Measurements from ENCODE around the gene TNS1.

- TF ChIP-seq FOXK2 (IDR thresholded peaks at IDR 0.05) (no peak), SUZ12 (IDR thresholded peaks at IDR 0.05) (no peak), FOXM1 (IDR thresholded peaks at IDR 0.05; ENCODE audit: borderline replicate concordance) (no peak), PKNOX1 (IDR thresholded peaks at IDR 0.05) (no peak), CTBP1 (IDR thresholded peaks at IDR 0.05; ENCODE audit: borderline replicate concordance) (no peak), TARDBP (IDR thresholded peaks at IDR 0.05) (no peak), FOXA1 (IDR thresholded peaks at IDR 0.05) (no peak), SP1 (IDR thresholded peaks at IDR 0.05) (no peak)
Observed at GRCh38 chr2:217856159-217856558, 146.6 kb downstream of the TNS1 start.

All from HEK293T (cell line).